Rectal smooth muscle tissue (tissue), 1 donor: ENCODE measurements around the gene FUBP1.
A peak's percentile ranks its signal among the peaks of the same experiment; 100 is the strongest.
"Not testable (repeated sequence)": the region's sequence is repeated elsewhere in the genome, so short reads cannot be mapped to it uniquely, and the experiment has no call there.

Source experiments
- H3K27ac ChIP-seq: one replicate; pipeline ENCODE4 v1.7.0; 2013; ENCODE audit warnings: low read depth, low read length, inconsistent platforms
- H3K27me3 ChIP-seq: one replicate; pipeline ENCODE4 v1.7.0; 2013; ENCODE audit warnings: low read length; ENCODE audit not compliant: control insufficient read depth, insufficient read depth
- H3K36me3 ChIP-seq: one replicate; pipeline ENCODE4 v1.7.0; 2013; ENCODE audit warnings: low read length; ENCODE audit not compliant: control insufficient read depth, insufficient read depth
- H3K4me1 ChIP-seq: one replicate; pipeline ENCODE4 v1.7.0; 2013; ENCODE audit warnings: low read length; ENCODE audit not compliant: control insufficient read depth, insufficient read depth
- H3K4me3 ChIP-seq: one replicate; pipeline ENCODE4 v1.7.0; 2013; ENCODE audit warnings: low read length
- H3K9ac ChIP-seq: one replicate; pipeline ENCODE4 v1.7.0; 2013; ENCODE audit warnings: low read length

Gene FUBP1

GRCh38 chr1:77983997-77984355 is 5.1 kb upstream of the FUBP1 start:
- Histone ChIP-seq H3K4me3 (no peak overlapping the region), H3K4me1 (peaks cover 5% of the 10 kb centered on the region), H3K27ac (no peak overlapping the region), H3K36me3 (no peaks in the 10 kb centered on the region), H3K27me3 (no peaks in the 10 kb centered on the region), H3K9ac (no peak overlapping the region)

GRCh38 chr1:77983352-77983996 is 4.6 kb upstream of the FUBP1 start:
- not testable (repeated sequence) for H3K9ac ChIP-seq, H3K27ac ChIP-seq, H3K4me3 ChIP-seq, H3K4me1 ChIP-seq, H3K27me3 ChIP-seq, H3K36me3 ChIP-seq

GRCh38 chr1:77978293-77978968 is 441 bp downstream of the FUBP1 start:
- H3K4me1 ChIP-seq: peaks cover 10% of the 10 kb centered on the region
- H3K9ac ChIP-seq: peak overlapping the region; percentile 95
- H3K27me3 ChIP-seq: no peaks in the 10 kb centered on the region
- peak overlapping the region; percentile 98 for H3K27ac ChIP-seq
- H3K4me3 ChIP-seq: peak overlapping the region; percentile 82
- H3K36me3 ChIP-seq: no peaks in the 10 kb centered on the region

- peak overlapping the region; percentile 82 for H3K4me3 ChIP-seq
- peak overlapping the region; percentile 98 for H3K27ac ChIP-seq
- no peaks in the 10 kb centered on the region for H3K27me3 ChIP-seq
- peaks cover 10% of the 10 kb centered on the region for H3K4me1 ChIP-seq
- no peaks in the 10 kb centered on the region for H3K36me3 ChIP-seq
- peak overlapping the region; percentile 95 for H3K9ac ChIP-seq
These were observed 931 bp downstream of the FUBP1 start for GRCh38 chr1:77977989-77978292.

- peak overlapping the region; percentile 98 for H3K27ac ChIP-seq
- no peak overlapping the region for H3K9ac ChIP-seq
These were observed 2.3 kb downstream of the FUBP1 start for GRCh38 chr1:77976433-77977076.

GRCh38 chr1:77975907-77976306 is 3.0 kb downstream of the FUBP1 start:
- Histone ChIP-seq H3K27me3 (no peaks in the 10 kb centered on the region), H3K9ac (no peak overlapping the region), H3K36me3 (no peaks in the 10 kb centered on the region), H3K4me1 (peaks cover 10% of the 10 kb centered on the region), H3K4me3 (no peak overlapping the region), H3K27ac (no peak overlapping the region)

More at GRCh38 chr1:77976433-77977076, 2.3 kb downstream of the FUBP1 start:
- Histone ChIP-seq H3K27me3 (no peaks in the 10 kb centered on the region), H3K4me3 (peak overlapping the region; percentile 82), H3K36me3 (no peaks in the 10 kb centered on the region), H3K4me1 (peaks cover 10% of the 10 kb centered on the region)

- Histone ChIP-seq H3K4me1 (peaks cover 6% of the 10 kb centered on the region), H3K4me3 (no peak overlapping the region), H3K36me3 (no peaks in the 10 kb centered on the region), H3K27me3 (no peaks in the 10 kb centered on the region), H3K27ac (no peak overlapping the region), H3K9ac (no peak overlapping the region)
These were observed 3.5 kb downstream of the FUBP1 start for GRCh38 chr1:77975386-77975785.

- Histone ChIP-seq H3K9ac (no peak overlapping the region), H3K36me3 (peaks cover 2% of the 10 kb centered on the region), H3K4me1 (peaks cover 5% of the 10 kb centered on the region), H3K4me3 (no peak overlapping the region), H3K27ac (no peak overlapping the region), H3K27me3 (no peaks in the 10 kb centered on the region)
These were observed 6.8 kb downstream of the FUBP1 start for GRCh38 chr1:77972080-77972479.

GRCh38 chr1:77970192-77970591 is 8.7 kb downstream of the FUBP1 start:
- Histone ChIP-seq H3K9ac (no peak overlapping the region), H3K4me1 (no peaks in the 10 kb centered on the region), H3K4me3 (no peak overlapping the region), H3K27ac (no peak overlapping the region), H3K36me3 (peaks cover 8% of the 10 kb centered on the region), H3K27me3 (no peaks in the 10 kb centered on the region)

- H3K27ac ChIP-seq: no peak overlapping the region
- no peaks in the 10 kb centered on the region for H3K4me1 ChIP-seq
- H3K36me3 ChIP-seq: peaks cover 23% of the 10 kb centered on the region
- no peak overlapping the region for H3K4me3 ChIP-seq
- H3K9ac ChIP-seq: no peak overlapping the region
- H3K27me3 ChIP-seq: no peaks in the 10 kb centered on the region
These were observed 12.6 kb downstream of the FUBP1 start for GRCh38 chr1:77966291-77966690.

- no peak overlapping the region for H3K9ac ChIP-seq
- no peaks in the 10 kb centered on the region for H3K27me3 ChIP-seq
- H3K4me3 ChIP-seq: no peak overlapping the region
- H3K4me1 ChIP-seq: no peaks in the 10 kb centered on the region
- peaks cover 39% of the 10 kb centered on the region for H3K36me3 ChIP-seq
- H3K27ac ChIP-seq: no peak overlapping the region
These were observed 17.5 kb downstream of the FUBP1 start for GRCh38 chr1:77961392-77961791.

- Histone ChIP-seq H3K36me3 (peaks cover 36% of the 10 kb centered on the region), H3K27ac (no peak overlapping the region), H3K9ac (no peak overlapping the region), H3K4me3 (no peak overlapping the region), H3K27me3 (no peaks in the 10 kb centered on the region), H3K4me1 (no peaks in the 10 kb centered on the region)
These were observed 20.0 kb downstream of the FUBP1 start for GRCh38 chr1:77958850-77959249.

GRCh38 chr1:77958391-77958790 is 20.5 kb downstream of the FUBP1 start:
- Histone ChIP-seq H3K9ac (no peak overlapping the region), H3K4me1 (no peaks in the 10 kb centered on the region), H3K4me3 (no peak overlapping the region), H3K36me3 (peaks cover 34% of the 10 kb centered on the region), H3K27me3 (no peaks in the 10 kb centered on the region), H3K27ac (no peak overlapping the region)
